ENCODE measurements around the gene JMJD6. TPM values are rescaled to one million over a fixed set of nuclear protein-coding genes. Genes with fewer than 3 reads are reported as not detected.
"Not testable (repeated sequence)": the region's sequence is repeated elsewhere in the genome, so short reads cannot be mapped to it uniquely, and the experiment has no call there.

JMJD6 gene
- polyA plus RNA-seq, 3 donors = 20.6 to 24.3 (median 23.2) TPM

- DNase-seq (ENCODE audit: extremely low read depth in 1 of 11, low read depth in 9 of 11, low spot score in 4 of 11) = no peak
These were observed 2.6 kb downstream of the JMJD6 start for GRCh38 chr17:76723812-76724211.

- DNase-seq (ENCODE audit: extremely low read depth in 1 of 11, low read depth in 9 of 11, low spot score in 4 of 11) = not testable (repeated sequence)
These were observed 3.4 kb downstream of the JMJD6 start for GRCh38 chr17:76722977-76723376.

DNA sequence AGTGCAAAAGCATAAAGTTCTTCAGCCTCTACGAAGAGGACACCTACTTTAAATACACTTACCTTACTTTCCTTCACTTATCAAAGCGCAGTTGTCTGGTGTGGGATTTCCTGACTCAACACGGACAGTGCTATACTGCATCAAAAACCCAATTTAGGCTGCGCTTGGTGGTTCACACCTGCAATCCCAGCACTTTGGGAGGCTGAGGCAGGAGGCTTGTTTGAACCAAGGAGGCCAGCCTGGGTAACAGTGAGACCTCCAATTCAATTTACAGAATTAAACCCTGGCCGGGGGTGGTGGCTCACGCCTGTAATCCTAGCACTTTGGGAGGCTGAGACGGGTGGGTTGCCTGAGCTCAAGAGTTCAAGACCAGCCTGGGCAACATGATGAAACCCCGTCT is 4.1 kb downstream of the JMJD6 start:
- no peak for DNase-seq (ENCODE audit: extremely low read depth in 1 of 11, low read depth in 9 of 11, low spot score in 4 of 11)

- no peak for DNase-seq (ENCODE audit: extremely low read depth in 1 of 11, low read depth in 9 of 11, low spot score in 4 of 11)
These were observed 4.9 kb downstream of the JMJD6 start for GRCh38 chr17:76721463-76721862.

- DNase-seq (ENCODE audit: extremely low read depth in 1 of 11, low read depth in 9 of 11, low spot score in 4 of 11) = no peak
These were observed 5.5 kb downstream of the JMJD6 start for GRCh38 chr17:76720941-76721340.

GRCh38 chr17:76720211-76720610 is 6.2 kb downstream of the JMJD6 start:
- DNase-seq (ENCODE audit: extremely low read depth in 1 of 11, low read depth in 9 of 11, low spot score in 4 of 11) = no peak

GRCh38 chr17:76718516-76718915 is 7.9 kb downstream of the JMJD6 start:
- DNase-seq (ENCODE audit: extremely low read depth in 1 of 11, low read depth in 9 of 11, low spot score in 4 of 11) = no peak

DNA sequence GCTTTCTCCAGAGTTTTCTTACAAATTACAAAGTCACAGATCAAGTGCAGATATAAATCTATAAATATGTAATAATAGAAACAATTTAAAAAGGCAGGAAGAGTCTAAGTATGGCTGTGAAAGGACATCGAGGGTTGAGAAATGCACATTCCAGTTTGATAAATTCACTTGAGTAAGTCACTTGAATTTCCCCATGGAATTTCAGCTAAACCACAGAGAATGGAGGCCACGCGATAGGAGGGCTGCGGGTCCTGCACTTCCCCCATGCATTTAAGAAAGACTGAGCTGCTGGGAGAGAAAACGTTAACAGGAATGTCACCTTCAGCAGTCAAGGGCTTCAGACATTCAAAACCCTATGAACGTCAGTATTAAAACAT is 9.6 kb downstream of the JMJD6 start:
- no peak for DNase-seq (ENCODE audit: extremely low read depth in 1 of 11, low read depth in 9 of 11, low spot score in 4 of 11)

- no peak for DNase-seq (ENCODE audit: extremely low read depth in 1 of 11, low read depth in 9 of 11, low spot score in 4 of 11)
These were observed 10.1 kb downstream of the JMJD6 start for GRCh38 chr17:76716146-76716838.

DNA sequence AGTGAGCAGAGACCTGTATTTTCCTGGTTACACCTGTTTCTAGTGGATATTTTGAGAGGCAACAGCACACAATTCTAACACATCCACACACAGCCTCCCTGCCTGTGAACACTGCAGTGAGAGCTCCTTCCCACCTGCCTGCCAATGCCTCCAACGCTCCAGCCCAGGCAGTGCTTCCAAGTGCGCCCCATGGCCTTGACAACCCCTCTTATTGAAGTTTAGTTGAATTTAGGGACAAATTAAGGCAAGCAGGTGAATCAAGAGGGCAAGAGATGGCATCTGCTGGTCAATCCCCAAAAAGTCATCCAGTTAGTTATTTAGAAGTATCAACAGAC is 10.9 kb downstream of the JMJD6 start:
- DNase-seq (ENCODE audit: extremely low read depth in 1 of 11, low read depth in 9 of 11, low spot score in 4 of 11) = no peak

GRCh38 chr17:76714822-76715495 is 11.4 kb downstream of the JMJD6 start:
- no peak for DNase-seq (ENCODE audit: extremely low read depth in 1 of 11, low read depth in 9 of 11, low spot score in 4 of 11)

DNA sequence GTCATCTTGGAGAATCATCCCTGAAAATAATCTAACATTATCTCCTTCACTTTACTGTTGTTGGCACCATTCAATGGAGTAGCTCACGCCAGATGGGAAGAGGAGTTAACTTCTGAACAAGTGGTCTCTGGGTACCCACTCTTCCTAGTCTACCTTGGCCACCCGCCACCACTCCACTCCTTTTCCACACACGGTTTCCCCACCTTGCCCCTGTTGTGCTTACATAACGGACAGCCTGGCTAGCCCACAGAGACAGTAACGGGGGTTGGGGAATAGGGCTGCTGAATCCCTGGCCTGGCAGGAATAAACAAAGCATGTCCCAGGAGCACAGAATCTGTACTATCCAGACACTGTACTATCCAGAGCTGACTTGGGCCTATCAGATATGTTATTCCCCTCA is 12.1 kb downstream of the JMJD6 start:
- no peak for DNase-seq (ENCODE audit: extremely low read depth in 1 of 11, low read depth in 9 of 11, low spot score in 4 of 11)

DNA sequence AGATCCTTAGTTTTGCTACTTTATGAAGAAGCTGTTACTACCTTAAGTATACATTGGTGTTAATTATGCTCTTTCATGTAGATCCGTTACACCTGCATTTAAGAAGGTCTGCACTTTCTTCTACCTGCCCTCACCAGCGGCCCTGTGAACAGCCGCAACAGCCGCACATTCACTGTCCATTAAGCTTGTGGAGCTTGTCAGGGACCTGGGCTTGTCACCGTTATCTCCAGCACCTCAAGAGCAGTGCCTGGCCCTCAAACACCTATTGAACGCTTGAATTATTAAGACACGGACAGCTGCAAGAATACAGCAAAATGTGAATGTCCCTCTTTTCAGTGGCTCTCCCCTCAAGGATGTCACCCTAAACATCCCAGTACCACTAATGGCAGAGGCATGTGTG is 12.6 kb downstream of the JMJD6 start:
- no peak for DNase-seq (ENCODE audit: extremely low read depth in 1 of 11, low read depth in 9 of 11, low spot score in 4 of 11)

GRCh38 chr17:76712321-76712720 is 14.1 kb downstream of the JMJD6 start:
- DNase-seq (ENCODE audit: extremely low read depth in 1 of 11, low read depth in 9 of 11, low spot score in 4 of 11) = not testable (repeated sequence)

DNA sequence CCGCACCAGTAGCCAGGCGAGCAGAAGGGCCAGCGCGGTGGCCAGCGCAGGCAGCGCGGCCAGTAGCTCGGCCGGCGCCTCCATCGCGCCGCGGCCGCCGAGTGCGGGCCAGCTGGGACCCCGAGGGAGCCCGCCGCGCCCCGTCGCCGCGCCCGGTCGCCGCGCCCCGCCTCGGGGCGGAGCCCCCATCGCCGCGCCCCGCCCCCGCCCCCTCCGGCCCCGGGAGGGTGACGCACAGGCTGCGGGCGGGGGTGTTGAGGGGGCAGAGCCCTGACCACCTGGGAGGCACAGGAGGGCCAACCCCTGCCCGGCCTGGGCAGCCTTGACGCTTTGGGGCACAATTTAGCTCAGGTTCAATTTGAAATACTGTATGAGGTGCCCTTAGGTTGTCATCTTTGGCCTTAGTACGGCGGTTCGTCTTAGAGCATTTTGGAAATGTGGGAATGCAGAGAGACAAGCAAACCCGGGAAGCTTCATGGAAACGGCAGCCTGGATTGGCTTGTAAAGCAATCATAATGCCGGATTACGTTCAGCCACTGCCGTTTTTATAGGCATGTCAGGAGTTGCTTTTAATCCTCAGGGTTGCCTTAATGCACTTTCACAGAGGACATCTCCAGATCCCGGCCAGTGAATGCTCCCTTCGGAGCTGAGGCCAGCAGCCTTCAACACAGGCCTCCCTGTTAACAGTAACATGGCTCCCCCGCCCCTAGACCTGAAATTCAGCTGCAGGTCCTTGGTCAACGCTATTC is 15.4 kb downstream of the JMJD6 start, which contains the start of gene MXRA7:
Gene MXRA7 (minus strand): TSS at position 103 of the 749 bp plus-strand sequence. CDS start 19 bp downstream, at position 84.
- DNase-seq (ENCODE audit: extremely low read depth in 1 of 11, low read depth in 9 of 11, low spot score in 4 of 11) = peak in 2 of 11 donors; percentile 51 to 67

- not testable (repeated sequence) for DNase-seq (ENCODE audit: extremely low read depth in 1 of 11, low read depth in 9 of 11, low spot score in 4 of 11)
These were observed 16.2 kb downstream of the JMJD6 start for GRCh38 chr17:76709951-76710862.

DNA sequence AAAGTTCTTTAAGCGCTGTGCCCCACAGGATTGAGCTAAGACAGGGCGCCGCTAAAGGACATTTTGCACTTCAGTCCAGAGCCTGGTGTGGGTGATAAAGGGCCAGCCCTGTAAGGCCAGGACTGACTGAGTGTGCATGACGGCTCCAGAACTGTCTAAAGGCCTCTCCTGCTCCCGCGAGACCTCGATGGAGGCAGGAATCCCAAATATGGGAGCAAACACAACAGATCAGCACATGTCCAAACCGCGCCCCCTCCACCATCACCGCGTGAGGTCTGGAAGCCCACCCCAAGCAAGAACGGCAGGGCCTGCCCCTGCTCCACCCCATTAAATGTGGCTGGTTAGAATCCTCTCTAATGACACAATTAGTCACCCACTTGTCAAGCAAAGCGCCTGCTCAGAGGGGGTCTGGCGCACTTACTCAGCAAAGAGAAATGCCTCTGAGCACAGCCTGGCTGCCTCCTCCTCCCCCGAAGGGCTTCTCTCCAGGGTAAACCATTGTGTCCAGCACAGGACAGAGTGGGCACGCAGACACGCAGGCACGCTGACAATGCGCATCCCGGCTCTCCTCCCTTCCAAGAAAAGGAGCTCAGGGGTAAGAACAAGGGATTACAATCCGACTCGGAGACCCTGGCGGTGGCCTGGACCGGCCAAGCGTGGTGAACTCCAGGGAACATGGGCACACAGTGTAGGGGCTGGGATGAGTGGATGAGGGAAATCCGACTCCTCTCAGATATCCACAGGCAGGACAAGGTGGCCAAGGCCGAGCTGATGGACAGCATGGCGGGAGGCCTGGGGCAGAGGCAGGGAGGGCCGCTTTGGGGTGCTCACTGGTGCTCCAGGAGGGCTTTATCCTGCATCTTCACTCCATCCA is 17.1 kb downstream of the JMJD6 start:
- peak in 7 of 11 donors; percentile 67 to 85 (median 81) for DNase-seq (ENCODE audit: extremely low read depth in 1 of 11, low read depth in 9 of 11, low spot score in 4 of 11)
